ENCODE data around the gene ACTBL2. TPM values are rescaled to one million over a fixed set of nuclear protein-coding genes. Genes with fewer than 3 reads are reported as not detected.

Gene ACTBL2
- polyA plus RNA-seq, 1 of the 3 experiments (the other 2 are of a cell fraction), result 0.99 TPM

- TF ChIP-seq REST (IDR thresholded peaks at IDR 0.05; ENCODE audit: low read depth, low read length), result peak; percentile 74; the same call in 1 of the 2 replicates
- TF ChIP-seq SMC3 (IDR thresholded peaks at IDR 0.05; ENCODE audit: low read depth, low read length), result peak; percentile 18; the same call in 1 of the 2 replicates
- no peak for TF ChIP-seq NRF1 (IDR thresholded peaks at IDR 0.05; ENCODE audit: low read depth, low read length)
- no peak for TF ChIP-seq USF1 (IDR thresholded peaks at IDR 0.05; ENCODE audit: borderline replicate concordance, low read depth)
- TF ChIP-seq JUND (IDR thresholded peaks at IDR 0.05), result no peak
- no peak for TF ChIP-seq TAF1 (IDR thresholded peaks at IDR 0.05; ENCODE audit: borderline replicate concordance, low read depth, low read length)
- TF ChIP-seq EP300 (IDR thresholded peaks at IDR 0.05; ENCODE audit: borderline replicate concordance in 1 of 2, low read depth in 1 of 2, low read length in 1 of 2), result peak; percentile 13 to 26; a peak in 1 of 4 replicates
- no peak for TF ChIP-seq FOXM1 (IDR thresholded peaks at IDR 0.05; ENCODE audit: low read depth)
- TF ChIP-seq MXI1 (IDR thresholded peaks at IDR 0.05; ENCODE audit: low read depth, low read length), result no peak
- TF ChIP-seq MAX (IDR thresholded peaks at IDR 0.05; ENCODE audit: low read depth), result no peak
- no peak for TF ChIP-seq FOXJ3 (CRISPR knock-in tag; IDR thresholded peaks at IDR 0.05)
Observed at GRCh38 chr5:57501414-57502201, 19.0 kb upstream of the ACTBL2 start (continued).

- Histone ChIP-seq H3K4me1 (ENCODE audit: control insufficient read depth in 1 of 2, insufficient read depth in 2 of 2, low read depth in 1 of 2, low read length in 1 of 2) (peaks cover 20 to 23% of the 10 kb centered on the region in 2 experiments), H4K20me1 (ENCODE audit: insufficient read depth) (no peaks in the 10 kb centered on the region), H3K4me3 (ENCODE audit: low read depth in 2 of 2, low read length in 1 of 2) (no peak overlapping the region), H3K4me2 (peak overlapping the region; percentile 13; the same call in 1 of the 2 replicates), H3K9me3 (no peaks in the 10 kb centered on the region), H3K79me2 (ENCODE audit: insufficient read depth) (no peaks in the 10 kb centered on the region), H3K27ac (ENCODE audit: low read depth in 2 of 2, low read length in 1 of 2) (peak overlapping the region; percentile 4 to 56; a peak in 3 of 4 replicates), H3F3A (replicated peaks; ENCODE audit: insufficient read depth) (peaks cover 2% of the 10 kb centered on the region), H3K9me2 (no peaks in the 10 kb centered on the region), H3K27me3 (ENCODE audit: insufficient read depth) (no peaks in the 10 kb centered on the region), H3K9ac (peak overlapping the region; percentile 10; the same call in 1 of the 2 replicates), H2AFZ (ENCODE audit: low read depth) (peak overlapping the region; percentile 71), H3K36me3 (replicated peaks in 1 of 2; ENCODE audit: control insufficient read depth in 1 of 2, insufficient read depth in 2 of 2, low read length in 1 of 2) (no peaks in the 10 kb centered on the region)
- ChIA-PET CTCF (interaction anchor here (0.6 to 5.8 kb wide), 42 partner anchors 8 to 1648 kb away, joined by 3 to 61 read pairs (median 4); partner anchors contain the start of gene PLK2), POLR2A (no interaction called here)
- 44% methylated on average over 8 of the region's 8 CpGs for WGBS (ENCODE audit: low lambda C conversion rate)
- DNase-seq, result peak; percentile 36
- TF ChIP-seq RAD21 (IDR thresholded peaks at IDR 0.05; ENCODE audit: low read length) (peak; percentile 81), MAX (IDR thresholded peaks at IDR 0.05; ENCODE audit: low read depth) (peak; percentile 76), SMC3 (IDR thresholded peaks at IDR 0.05; ENCODE audit: low read depth, low read length) (peak; percentile 75), EP300 (IDR thresholded peaks at IDR 0.05; ENCODE audit: borderline replicate concordance in 1 of 2, low read depth in 1 of 2, low read length in 1 of 2) (no peak), TEAD4 (IDR thresholded peaks at IDR 0.05; ENCODE audit: borderline replicate concordance, insufficient read depth) (no peak), CTCF (IDR thresholded peaks at IDR 0.05) (peak; percentile 88), RXRA (IDR thresholded peaks at IDR 0.05; ENCODE audit: borderline replicate concordance, low read depth) (0 out of 2 replicates have a peak, but pooled peaks have one; percentile 32)
Observed at GRCh38 chr5:57499262-57500050, 16.8 kb upstream of the ACTBL2 start.
